ENCODE measurements around the gene ZBTB46.

- TF ChIP-seq, protein P1, sequence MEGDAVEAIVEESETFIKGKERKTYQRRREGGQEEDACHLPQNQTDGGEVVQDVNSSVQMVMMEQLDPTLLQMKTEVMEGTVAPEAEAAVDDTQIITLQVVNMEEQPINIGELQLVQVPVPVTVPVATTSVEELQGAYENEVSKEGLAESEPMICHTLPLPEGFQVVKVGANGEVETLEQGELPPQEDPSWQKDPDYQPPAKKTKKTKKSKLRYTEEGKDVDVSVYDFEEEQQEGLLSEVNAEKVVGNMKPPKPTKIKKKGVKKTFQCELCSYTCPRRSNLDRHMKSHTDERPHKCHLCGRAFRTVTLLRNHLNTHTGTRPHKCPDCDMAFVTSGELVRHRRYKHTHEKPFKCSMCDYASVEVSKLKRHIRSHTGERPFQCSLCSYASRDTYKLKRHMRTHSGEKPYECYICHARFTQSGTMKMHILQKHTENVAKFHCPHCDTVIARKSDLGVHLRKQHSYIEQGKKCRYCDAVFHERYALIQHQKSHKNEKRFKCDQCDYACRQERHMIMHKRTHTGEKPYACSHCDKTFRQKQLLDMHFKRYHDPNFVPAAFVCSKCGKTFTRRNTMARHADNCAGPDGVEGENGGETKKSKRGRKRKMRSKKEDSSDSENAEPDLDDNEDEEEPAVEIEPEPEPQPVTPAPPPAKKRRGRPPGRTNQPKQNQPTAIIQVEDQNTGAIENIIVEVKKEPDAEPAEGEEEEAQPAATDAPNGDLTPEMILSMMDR (IDR thresholded peaks at IDR 0.05), result no peak
- no peak for TF ChIP-seq POLR2A (IDR thresholded peaks at IDR 0.05)
Observed at GRCh38 chr20:63765902-63766301, 65.2 kb downstream of the ZBTB46 start.

Measured in tibial nerve (tissue), 3 donors.